ENCODE results near the gene ACOX1.

The ACOX1 gene

GRCh38 chr17:75904749-75905521 lies 74.0 kb downstream of the ACOX1 start, which contains the start of gene MRPL38:
MRPL38 (minus strand) TSS chr17:75904884; CDS start chr17:75904875, 9 bp downstream.
- Histone ChIP-seq H3K27me3 (ENCODE audit: insufficient read depth, poor library complexity, severe bottlenecking) (no peaks in the 10 kb centered on the region), H3K27ac (replicated peaks) (peak within 1 kb of the TSS; percentile 78), H3K4me3 (replicated peaks; ENCODE audit: insufficient read depth, low read length) (peak within 1 kb of the TSS; percentile 85)
- DNase-seq (ENCODE audit: low read depth in 1 of 2, low spot score in 1 of 2), result peak; percentile 96
- TF ChIP-seq CTCF (IDR thresholded peaks at IDR 0.05; ENCODE audit: insufficient read depth, low read length) (peak; percentile 54), SPI1 (IDR thresholded peaks at IDR 0.05; ENCODE audit: borderline replicate concordance, low read depth) (peak; percentile 2; the same call in 1 of the 2 replicates), GABPA (IDR thresholded peaks at IDR 0.05; ENCODE audit: low read depth) (no peak; the same call in 1 of the 2 replicates), POLR2AphosphoS5 (IDR thresholded peaks at IDR 0.05; ENCODE audit: low read depth) (peak; percentile 75), REST (IDR thresholded peaks at IDR 0.05; ENCODE audit: insufficient replicate concordance, low read depth) (no peak)

GRCh38 chr17:75902406-75902805 lies 76.6 kb downstream of the ACOX1 start:
- Histone ChIP-seq H3K4me3 (replicated peaks; ENCODE audit: insufficient read depth, low read length) (no peak overlapping the region), H3K27me3 (ENCODE audit: insufficient read depth, poor library complexity, severe bottlenecking) (no peaks in the 10 kb centered on the region), H3K27ac (replicated peaks) (no peak overlapping the region)
- TF ChIP-seq POLR2AphosphoS5 (IDR thresholded peaks at IDR 0.05; ENCODE audit: low read depth), result no peak
- no peak for TF ChIP-seq GABPA (IDR thresholded peaks at IDR 0.05; ENCODE audit: low read depth)
- TF ChIP-seq CTCF (IDR thresholded peaks at IDR 0.05; ENCODE audit: insufficient read depth, low read length), result no peak
- TF ChIP-seq REST (IDR thresholded peaks at IDR 0.05; ENCODE audit: insufficient replicate concordance, low read depth), result no peak
- TF ChIP-seq SPI1 (IDR thresholded peaks at IDR 0.05; ENCODE audit: borderline replicate concordance, low read depth), result no peak
- DNase-seq (ENCODE audit: low read depth in 1 of 2, low spot score in 1 of 2), result no peak

- TF ChIP-seq REST (IDR thresholded peaks at IDR 0.05; ENCODE audit: insufficient replicate concordance, low read depth), result no peak
- no peak for TF ChIP-seq CTCF (IDR thresholded peaks at IDR 0.05; ENCODE audit: insufficient read depth, low read length)
- TF ChIP-seq POLR2AphosphoS5 (IDR thresholded peaks at IDR 0.05; ENCODE audit: low read depth), result no peak
- no peak for DNase-seq (ENCODE audit: low read depth in 1 of 2, low spot score in 1 of 2)
- Histone ChIP-seq H3K4me3 (replicated peaks; ENCODE audit: insufficient read depth, low read length) (no peak overlapping the region), H3K27me3 (ENCODE audit: insufficient read depth, poor library complexity, severe bottlenecking) (no peaks in the 10 kb centered on the region), H3K27ac (replicated peaks) (no peak overlapping the region)
Observed at GRCh38 chr17:75901727-75902126, 77.2 kb downstream of the ACOX1 start.

All from HL-60 (cell line).